ENCODE data around the gene CALY.

The CALY gene

GRCh38 chr10:133287832-133288500 lies 48.7 kb downstream of the CALY start:
- DNase-seq (ENCODE audit: low read depth): no peak

GRCh38 chr10:133286366-133286765 lies 50.3 kb downstream of the CALY start:
- DNase-seq (ENCODE audit: low read depth): no peak

- no peak for DNase-seq (ENCODE audit: low read depth)
These were observed 51.5 kb downstream of the CALY start for GRCh38 chr10:133285217-133285616.

- no peak for DNase-seq (ENCODE audit: low read depth)
These were observed 52.8 kb downstream of the CALY start for GRCh38 chr10:133283931-133284330.

- no peak for DNase-seq (ENCODE audit: low read depth)
These were observed 53.8 kb downstream of the CALY start for GRCh38 chr10:133282846-133283390.

GRCh38 chr10:133281628-133282372 lies 54.9 kb downstream of the CALY start:
- no peak for DNase-seq (ENCODE audit: low read depth)

- no peak for DNase-seq (ENCODE audit: low read depth)
These were observed 55.6 kb downstream of the CALY start for GRCh38 chr10:133281084-133281483.

GRCh38 chr10:133280391-133281059 lies 56.2 kb downstream of the CALY start:
- no peak for DNase-seq (ENCODE audit: low read depth)

GRCh38 chr10:133279326-133280226 lies 57.1 kb downstream of the CALY start:
- DNase-seq (ENCODE audit: low read depth): no peak

GRCh38 chr10:133278577-133279265 lies 58.0 kb downstream of the CALY start:
- DNase-seq (ENCODE audit: low read depth): peak; percentile 22

GRCh38 chr10:133277993-133278576 lies 58.6 kb downstream of the CALY start:
- DNase-seq (ENCODE audit: low read depth): no peak

GRCh38 chr10:133277277-133277992 lies 59.3 kb downstream of the CALY start:
- no peak for DNase-seq (ENCODE audit: low read depth)

- DNase-seq (ENCODE audit: low read depth): no peak
These were observed 60.1 kb downstream of the CALY start, which contains the start of gene ADAM8 for GRCh38 chr10:133276435-133277201. ADAM8 (minus strand) TSS chr10:133276868; CDS start chr10:133276817, 51 bp downstream.

GRCh38 chr10:133276100-133276434 lies 60.6 kb downstream of the CALY start:
- DNase-seq (ENCODE audit: low read depth): no peak

GRCh38 chr10:133275684-133276092 lies 61.0 kb downstream of the CALY start:
- no peak for DNase-seq (ENCODE audit: low read depth)

- no peak for DNase-seq (ENCODE audit: low read depth)
These were observed 61.7 kb downstream of the CALY start for GRCh38 chr10:133274751-133275683.

All from non-pigmented ciliary epithelial cell (primary cell).